ENCODE results near the gene PHYKPL. TPM values are rescaled to one million over a fixed set of nuclear protein-coding genes. Genes with fewer than 3 reads are reported as not detected.

The PHYKPL gene
- total RNA-seq, 1 experiment from 2014 or later = 41.7 TPM

GRCh38 chr5:178238313-178238635, 5.7 kb upstream of the PHYKPL start (continued):
- TF ChIP-seq FOXK1 (CRISPR knock-in tag; IDR thresholded peaks at IDR 0.05) (no peak), ERG (CRISPR knock-in tag; IDR thresholded peaks at IDR 0.05) (no peak)

GRCh38 chr5:178237431-178238312, 5.1 kb upstream of the PHYKPL start:
- H3K36me3 Mint-ChIP-seq = no peaks in the 10 kb centered on the region
- no peak overlapping the region for H3K27ac Mint-ChIP-seq

GRCh38 chr5:178236679-178237078, 4.1 kb upstream of the PHYKPL start:
- no peak overlapping the region for H3K27ac Mint-ChIP-seq
- ChIA-PET POLR2A (no interaction called here), CTCF (interaction anchor here (1.2 to 3.3 kb wide), 2 partner anchors 57 to 354 kb away, joined by 3 to 11 read pairs; partner anchors contain the start of gene COL23A1)
- no peak for TF ChIP-seq GTF2I (CRISPR knock-in tag; conservative IDR thresholded peaks at IDR 0.05)
- no peak for TF ChIP-seq CREB1 (CRISPR knock-in tag; IDR thresholded peaks at IDR 0.05)
- TF ChIP-seq, protein P1, sequence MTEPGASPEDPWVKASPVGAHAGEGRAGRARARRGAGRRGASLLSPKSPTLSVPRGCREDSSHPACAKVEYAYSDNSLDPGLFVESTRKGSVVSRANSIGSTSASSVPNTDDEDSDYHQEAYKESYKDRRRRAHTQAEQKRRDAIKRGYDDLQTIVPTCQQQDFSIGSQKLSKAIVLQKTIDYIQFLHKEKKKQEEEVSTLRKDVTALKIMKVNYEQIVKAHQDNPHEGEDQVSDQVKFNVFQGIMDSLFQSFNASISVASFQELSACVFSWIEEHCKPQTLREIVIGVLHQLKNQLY (CRISPR knock-in tag; IDR thresholded peaks at IDR 0.05) = no peak
- TF ChIP-seq NFATC4 (CRISPR knock-in tag; IDR thresholded peaks at IDR 0.05) = no peak
- TF ChIP-seq HMGA2 (CRISPR knock-in tag; IDR thresholded peaks at IDR 0.05) = no peak
- TF ChIP-seq SMAD3 (CRISPR knock-in tag; IDR thresholded peaks at IDR 0.05; ENCODE audit: borderline replicate concordance) = no peak
- TF ChIP-seq SOX15 (CRISPR knock-in tag; IDR thresholded peaks at IDR 0.05) = no peak
- TF ChIP-seq, protein P2, sequence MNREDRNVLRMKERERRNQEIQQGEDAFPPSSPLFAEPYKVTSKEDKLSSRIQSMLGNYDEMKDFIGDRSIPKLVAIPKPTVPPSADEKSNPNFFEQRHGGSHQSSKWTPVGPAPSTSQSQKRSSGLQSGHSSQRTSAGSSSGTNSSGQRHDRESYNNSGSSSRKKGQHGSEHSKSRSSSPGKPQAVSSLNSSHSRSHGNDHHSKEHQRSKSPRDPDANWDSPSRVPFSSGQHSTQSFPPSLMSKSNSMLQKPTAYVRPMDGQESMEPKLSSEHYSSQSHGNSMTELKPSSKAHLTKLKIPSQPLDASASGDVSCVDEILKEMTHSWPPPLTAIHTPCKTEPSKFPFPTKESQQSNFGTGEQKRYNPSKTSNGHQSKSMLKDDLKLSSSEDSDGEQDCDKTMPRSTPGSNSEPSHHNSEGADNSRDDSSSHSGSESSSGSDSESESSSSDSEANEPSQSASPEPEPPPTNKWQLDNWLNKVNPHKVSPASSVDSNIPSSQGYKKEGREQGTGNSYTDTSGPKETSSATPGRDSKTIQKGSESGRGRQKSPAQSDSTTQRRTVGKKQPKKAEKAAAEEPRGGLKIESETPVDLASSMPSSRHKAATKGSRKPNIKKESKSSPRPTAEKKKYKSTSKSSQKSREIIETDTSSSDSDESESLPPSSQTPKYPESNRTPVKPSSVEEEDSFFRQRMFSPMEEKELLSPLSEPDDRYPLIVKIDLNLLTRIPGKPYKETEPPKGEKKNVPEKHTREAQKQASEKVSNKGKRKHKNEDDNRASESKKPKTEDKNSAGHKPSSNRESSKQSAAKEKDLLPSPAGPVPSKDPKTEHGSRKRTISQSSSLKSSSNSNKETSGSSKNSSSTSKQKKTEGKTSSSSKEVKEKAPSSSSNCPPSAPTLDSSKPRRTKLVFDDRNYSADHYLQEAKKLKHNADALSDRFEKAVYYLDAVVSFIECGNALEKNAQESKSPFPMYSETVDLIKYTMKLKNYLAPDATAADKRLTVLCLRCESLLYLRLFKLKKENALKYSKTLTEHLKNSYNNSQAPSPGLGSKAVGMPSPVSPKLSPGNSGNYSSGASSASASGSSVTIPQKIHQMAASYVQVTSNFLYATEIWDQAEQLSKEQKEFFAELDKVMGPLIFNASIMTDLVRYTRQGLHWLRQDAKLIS (CRISPR knock-in tag; IDR thresholded peaks at IDR 0.05; ENCODE audit: borderline replicate concordance) = no peak
- TF ChIP-seq OVOL2 (CRISPR knock-in tag; IDR thresholded peaks at IDR 0.05; ENCODE audit: borderline replicate concordance) = no peak
- no peak for TF ChIP-seq PREB (CRISPR knock-in tag; IDR thresholded peaks at IDR 0.05; ENCODE audit: borderline replicate concordance)
- TF ChIP-seq NFYB (CRISPR knock-in tag; conservative IDR thresholded peaks at IDR 0.05; ENCODE audit: low read depth) = no peak
- no peak for TF ChIP-seq ZBTB43 (CRISPR knock-in tag; IDR thresholded peaks at IDR 0.05)
- no peak for TF ChIP-seq HMGXB4 (CRISPR knock-in tag; IDR thresholded peaks at IDR 0.05)
- no peak overlapping the region for H3K4me3 Mint-ChIP-seq
- no peaks in the 10 kb centered on the region for H3K27me3 Mint-ChIP-seq (ENCODE audit: low read depth)
- H3K36me3 Mint-ChIP-seq = no peaks in the 10 kb centered on the region
- no peak for DNase-seq (ENCODE audit: low spot score)
- H3K9me3 Mint-ChIP-seq = no peaks in the 10 kb centered on the region
- peaks cover 15% of the 10 kb centered on the region for H3K4me1 Mint-ChIP-seq
- ATAC-seq = no peak

More at GRCh38 chr5:178237431-178238312, 5.1 kb upstream of the PHYKPL start:
- peaks cover 11% of the 10 kb centered on the region for H3K4me1 Mint-ChIP-seq
- no peak for ATAC-seq
- H3K9me3 Mint-ChIP-seq = no peaks in the 10 kb centered on the region
- H3K27me3 Mint-ChIP-seq (ENCODE audit: low read depth) = no peaks in the 10 kb centered on the region
- POLR2A ChIA-PET = no interaction called here
- no peak for DNase-seq (ENCODE audit: low spot score)
- H3K4me3 Mint-ChIP-seq = no peak overlapping the region
- CTCF ChIA-PET = interaction anchor here (0.5 to 3.3 kb wide), 3 partner anchors 14 to 392 kb away, joined by 3 to 11 read pairs (median 3); partner anchors contain the start of gene COL23A1
- no peak for TF ChIP-seq IRF2 (CRISPR knock-in tag; IDR thresholded peaks at IDR 0.05; ENCODE audit: borderline replicate concordance, low read depth)

Data from WTC11 (cell line).